Activated naive CD4-positive, alpha-beta T cell treated with Interleukin-2 at 50 U/mL for 16 hours (primary cell): ENCODE measurements around the gene MINDY4.

Source experiments
- DNase-seq: peaks from one replicate; pipeline ENCODE4 v3.0.0-alpha.2; 2020

MINDY4 gene

GRCh38 chr7:30840141-30841024 is 69.2 kb downstream of the MINDY4 start:
- no peak for DNase-seq

GRCh38 chr7:30841025-30841735 is 70.0 kb downstream of the MINDY4 start:
- DNase-seq = no peak

GRCh38 chr7:30841801-30842541 is 70.8 kb downstream of the MINDY4 start:
- no peak for DNase-seq

- no peak for DNase-seq
Measured at GRCh38 chr7:30842542-30843451, 71.6 kb downstream of the MINDY4 start.

- no peak for DNase-seq
Measured at GRCh38 chr7:30843741-30844482, 72.7 kb downstream of the MINDY4 start.

GRCh38 chr7:30844483-30844874 is 73.3 kb downstream of the MINDY4 start:
- DNase-seq = no peak

GRCh38 chr7:30844916-30845315 is 73.7 kb downstream of the MINDY4 start:
- DNase-seq = no peak

GRCh38 chr7:30845426-30846135 is 74.4 kb downstream of the MINDY4 start:
- DNase-seq = no peak

GRCh38 chr7:30846378-30846777 is 75.2 kb downstream of the MINDY4 start:
- DNase-seq = no peak

- DNase-seq = no peak
Measured at GRCh38 chr7:30848121-30848855, 77.1 kb downstream of the MINDY4 start.

- no peak for DNase-seq
Measured at GRCh38 chr7:30849565-30849964, 78.3 kb downstream of the MINDY4 start.

GRCh38 chr7:30850426-30850825 is 79.2 kb downstream of the MINDY4 start:
- DNase-seq = no peak

- no peak for DNase-seq
Measured at GRCh38 chr7:30851651-30852307, 80.6 kb downstream of the MINDY4 start.

- DNase-seq = no peak
Measured at GRCh38 chr7:30852308-30852684, 81.1 kb downstream of the MINDY4 start.

- DNase-seq = no peak
Measured at GRCh38 chr7:30852744-30853288, 81.6 kb downstream of the MINDY4 start.

- DNase-seq = no peak
Measured at GRCh38 chr7:30853576-30853975, 82.4 kb downstream of the MINDY4 start.

GRCh38 chr7:30855936-30856335 is 84.7 kb downstream of the MINDY4 start:
- DNase-seq = no peak

- DNase-seq = no peak
Measured at GRCh38 chr7:30858576-30858975, 87.4 kb downstream of the MINDY4 start.

- DNase-seq = no peak
Measured at GRCh38 chr7:30859202-30859939, 88.2 kb downstream of the MINDY4 start.
